GM23248 (cell line): ENCODE results near the gene KREMEN1.

Source experiments
- EZH2 ChIP-seq: fragments of 200-600 bp; sonication (generic); IDR thresholded peaks from 2 replicates; pipeline ENCODE4 v1.6.1; 2018; ENCODE audit warnings: antibody characterized with exemption, mild to moderate bottlenecking; ENCODE audit not compliant: insufficient read depth, poor library complexity, severe bottlenecking
- EZH2phosphoT487 ChIP-seq: fragments of 200-600 bp; sonication (generic); IDR thresholded peaks from 2 replicates; pipeline ENCODE4 v1.6.1; 2018; ENCODE audit warnings: antibody characterized with exemption, moderate library complexity, mild to moderate bottlenecking, low read depth; ENCODE audit not compliant: insufficient read depth

- TF ChIP-seq EZH2: no peak
- TF ChIP-seq EZH2phosphoT487: no peak
Measured at GRCh38 chr22:29142116-29142515, 69.3 kb downstream of the KREMEN1 start.
